HG03457 (cell line): ENCODE results near the gene PNMA6A.
"Not testable (repeated sequence)": the region's sequence is repeated elsewhere in the genome, so short reads cannot be mapped to it uniquely, and the experiment has no call there.

Experiments used
- ATAC-seq: cut with Tn5 transposase; IDR thresholded peaks from one replicate; pipeline ENCODE4 v1.9.1; 2021; ENCODE audit warnings: moderate number of reproducible peaks; ENCODE audit not compliant: unreplicated experiment

The PNMA6A gene

GRCh38 chrX:153074935-153075334 is 2.7 kb downstream of the PNMA6A start:
- no peak for ATAC-seq

- no peak for ATAC-seq
These were observed 3.1 kb downstream of the PNMA6A start for GRCh38 chrX:153075366-153075765.

GRCh38 chrX:153077437-153078135 is 5.3 kb downstream of the PNMA6A start:
- not testable (repeated sequence) for ATAC-seq

GRCh38 chrX:153083238-153083923 is 11.1 kb downstream of the PNMA6A start:
- ATAC-seq = not testable (repeated sequence)

GRCh38 chrX:153102418-153102817 is 30.2 kb downstream of the PNMA6A start:
- no peak for ATAC-seq

GRCh38 chrX:153104959-153105358 is 32.7 kb downstream of the PNMA6A start:
- ATAC-seq = not testable (repeated sequence)

- ATAC-seq = not testable (repeated sequence)
These were observed 34.0 kb downstream of the PNMA6A start for GRCh38 chrX:153106092-153106801.

- not testable (repeated sequence) for ATAC-seq
These were observed 38.5 kb downstream of the PNMA6A start for GRCh38 chrX:153110735-153111134.

- ATAC-seq = not testable (repeated sequence)
These were observed 41.6 kb downstream of the PNMA6A start for GRCh38 chrX:153113851-153114250.

- not testable (repeated sequence) for ATAC-seq
These were observed 45.5 kb downstream of the PNMA6A start for GRCh38 chrX:153117754-153118153.

- ATAC-seq = not testable (repeated sequence)
These were observed 48.0 kb downstream of the PNMA6A start for GRCh38 chrX:153120230-153120629.

- not testable (repeated sequence) for ATAC-seq
These were observed 51.2 kb downstream of the PNMA6A start for GRCh38 chrX:153123468-153123867.
